DOHH2 (cell line): Measurements from ENCODE around the gene RIMBP2.

ENCODE experiments used
- CTCF ChIP-seq: fragments of 200-600 bp; sonication (generic); IDR thresholded peaks from one replicate; pipeline ENCODE4 v1.5.1; 2014; ENCODE audit warnings: antibody characterized with exemption, mild to moderate bottlenecking, low read depth, low read length; ENCODE audit not compliant: poor library complexity, severe bottlenecking
- EZH2phosphoT487 ChIP-seq: fragments of 200-600 bp; sonication (generic); IDR thresholded peaks from 2 replicates; pipeline ENCODE4 v1.6.1; 2017; ENCODE audit warnings: borderline replicate concordance, mild to moderate bottlenecking, antibody characterized with exemption, low read length, moderate library complexity, mixed read lengths

- TF ChIP-seq EZH2phosphoT487, result no peak
- TF ChIP-seq CTCF, result no peak
Measured at GRCh38 chr12:130485291-130486145, 230.6 kb downstream of the RIMBP2 start.
